RWPE2 (cell line): ENCODE results near the gene CEP85L.

Experiments
- ATAC-seq: fragments of 200-7000 bp; cut with Tn5 transposase; 3 replicates; pipeline ENCODE4 v1.9.1; 2021; ENCODE audit warnings: low read depth
- DNase-seq: peaks from one replicate; pipeline ENCODE4 v3.0.0-alpha.2; 2020; ENCODE audit warnings: low spot score
- H3K27ac ChIP-seq: fragments of 450-650 bp; 2 replicates; pipeline ENCODE4 v1.5.1; 2017; ENCODE audit warnings: mild to moderate bottlenecking; ENCODE audit not compliant: poor library complexity, severe bottlenecking
- H3K27me3 ChIP-seq: fragments of 250-450 bp; sonication (Bioruptor Pico); 2 replicates; pipeline ENCODE4 v1.5.1; 2021; ENCODE audit warnings: mild to moderate bottlenecking, moderate library complexity; ENCODE audit not compliant: insufficient read depth, poor library complexity, severe bottlenecking
- H3K36me3 ChIP-seq: fragments of 250-450 bp; sonication (Bioruptor Pico); 2 replicates; pipeline ENCODE4 v1.5.1; 2020; ENCODE audit warnings: low read depth, mild to moderate bottlenecking, moderate library complexity
- H3K4me1 ChIP-seq: fragments of 250-450 bp; sonication (Bioruptor Pico); 2 replicates; pipeline ENCODE4 v1.5.1; 2021; ENCODE audit warnings: mild to moderate bottlenecking, moderate library complexity; ENCODE audit not compliant: insufficient read depth, poor library complexity, severe bottlenecking
- H3K4me3 ChIP-seq: fragments of 250-450 bp; sonication (Bioruptor Pico); 2 replicates; pipeline ENCODE4 v1.5.1; 2021; ENCODE audit warnings: mild to moderate bottlenecking, moderate library complexity; ENCODE audit not compliant: severe bottlenecking
- H3K9me3 ChIP-seq: fragments of 250-450 bp; sonication (Bioruptor Pico); 2 replicates; pipeline ENCODE4 v1.5.1; 2021; ENCODE audit warnings: mild to moderate bottlenecking, moderate library complexity; ENCODE audit not compliant: severe bottlenecking
- CTCF ChIP-seq: fragments of 450-650 bp; IDR thresholded peaks from one replicate; pipeline ENCODE4 v1.5.1; 2017; ENCODE audit warnings: mild to moderate bottlenecking, moderate library complexity; ENCODE audit not compliant: poor library complexity, severe bottlenecking

CEP85L gene

GRCh38 chr6:118488631-118489030 is 162.8 kb downstream of the CEP85L start:
- H3K4me1 ChIP-seq: no peaks in the 10 kb centered on the region
- H3K36me3 ChIP-seq: no peaks in the 10 kb centered on the region
- DNase-seq: no peak
- H3K27ac ChIP-seq: no peak overlapping the region
- no peak for TF ChIP-seq CTCF
- no peak overlapping the region for H3K4me3 ChIP-seq
- H3K27me3 ChIP-seq: no peaks in the 10 kb centered on the region
- ATAC-seq: no peak
- H3K9me3 ChIP-seq: peaks cover 5% of the 10 kb centered on the region

DNA sequence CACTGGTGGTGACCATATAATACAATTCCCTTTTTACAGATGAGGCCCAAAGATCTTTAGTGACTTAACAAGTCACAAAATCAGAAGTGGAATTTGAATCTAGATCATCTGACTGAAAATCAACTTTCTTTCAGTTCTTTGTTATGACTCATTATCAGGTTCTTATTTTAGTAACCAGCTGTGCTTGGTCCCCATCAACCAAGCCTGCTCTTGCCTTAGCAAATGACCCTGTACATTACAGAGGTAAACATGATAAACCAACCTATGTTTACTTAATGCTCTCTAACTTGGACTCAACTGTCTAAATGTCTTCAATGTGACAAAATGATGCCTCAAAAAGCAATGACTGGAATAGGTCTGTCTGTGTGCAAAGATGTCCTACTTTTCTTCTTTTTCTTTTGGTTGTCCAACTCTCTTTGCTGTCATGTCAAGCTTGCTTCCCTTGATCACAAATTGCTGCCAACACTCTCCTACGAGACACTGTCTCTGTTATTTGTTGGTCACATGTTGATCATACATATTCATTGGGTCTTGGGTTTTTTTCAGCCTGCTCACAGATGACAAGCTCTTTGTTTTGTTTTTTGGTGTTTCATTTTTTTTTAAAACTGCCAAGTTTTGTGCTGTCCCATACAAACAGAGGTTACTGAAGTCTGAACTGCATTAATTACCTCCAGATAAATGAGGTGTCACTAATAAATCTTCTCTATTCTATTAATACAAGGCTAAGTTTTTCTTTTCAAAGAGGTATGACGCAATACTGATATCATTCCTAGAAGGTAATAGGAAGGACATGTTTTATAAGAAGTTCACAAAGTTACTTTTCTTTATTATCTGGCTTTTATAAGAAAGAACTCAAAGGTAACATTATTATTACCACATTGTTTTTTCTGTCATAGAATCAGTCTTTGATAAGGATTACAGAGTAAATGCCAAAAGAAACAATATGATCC is 165.5 kb downstream of the CEP85L start:
- no peak overlapping the region for H3K27ac ChIP-seq

GRCh38 chr6:118476551-118476950 is 174.8 kb downstream of the CEP85L start:
- H3K27me3 ChIP-seq: no peaks in the 10 kb centered on the region

More for the DNA sequence above, 165.5 kb downstream of the CEP85L start:
- Histone ChIP-seq H3K4me1 (no peaks in the 10 kb centered on the region), H3K36me3 (peaks cover 3% of the 10 kb centered on the region; the same call in 1 of the 2 replicates), H3K4me3 (no peak overlapping the region), H3K9me3 (peaks cover 5% of the 10 kb centered on the region), H3K27me3 (no peaks in the 10 kb centered on the region)
- DNase-seq: no peak
- no peak for ATAC-seq
- TF ChIP-seq CTCF: no peak

DNA sequence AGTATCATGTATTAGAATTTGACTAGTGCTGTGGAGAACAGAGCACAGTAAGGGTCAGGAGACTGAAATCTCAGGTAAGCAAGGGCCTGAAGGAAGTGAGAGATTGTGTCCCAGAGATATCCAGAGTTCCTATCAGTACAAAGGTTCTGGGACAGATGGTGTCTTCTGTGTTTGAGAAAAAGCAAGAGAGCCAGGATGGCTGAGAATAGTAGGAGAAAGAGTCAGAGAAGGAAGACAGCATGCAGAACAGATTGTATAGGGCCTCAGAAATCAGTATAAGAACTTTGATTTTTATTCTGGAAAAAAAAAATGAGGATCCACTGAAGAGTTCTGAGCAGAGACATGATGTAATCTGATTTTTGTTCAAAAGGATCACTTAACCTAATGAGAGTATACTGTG is 178.1 kb downstream of the CEP85L start:
- Histone ChIP-seq H3K9me3 (no peaks in the 10 kb centered on the region), H3K27ac (no peak overlapping the region), H3K27me3 (no peaks in the 10 kb centered on the region), H3K4me1 (peaks cover 3% of the 10 kb centered on the region), H3K36me3 (0 out of 2 replicates have a peak, but pooled peaks cover 8% of the 10 kb centered on the region), H3K4me3 (no peak overlapping the region)
- no peak for TF ChIP-seq CTCF
- DNase-seq: no peak
- no peak for ATAC-seq

More at GRCh38 chr6:118476551-118476950, 174.8 kb downstream of the CEP85L start:
- Histone ChIP-seq H3K4me1 (no peaks in the 10 kb centered on the region), H3K36me3 (peaks cover 9% of the 10 kb centered on the region; the same call in 1 of the 2 replicates), H3K27ac (no peak overlapping the region), H3K9me3 (no peaks in the 10 kb centered on the region), H3K4me3 (no peak overlapping the region)
- TF ChIP-seq CTCF: no peak
- DNase-seq: no peak
- no peak for ATAC-seq

GRCh38 chr6:118469468-118469867 is 181.9 kb downstream of the CEP85L start:
- Histone ChIP-seq H3K4me3 (no peak overlapping the region), H3K36me3 (0 out of 2 replicates have a peak, but pooled peaks cover 12% of the 10 kb centered on the region), H3K27me3 (no peaks in the 10 kb centered on the region), H3K4me1 (peaks cover 3% of the 10 kb centered on the region), H3K27ac (no peak overlapping the region), H3K9me3 (no peaks in the 10 kb centered on the region)
- no peak for TF ChIP-seq CTCF
- ATAC-seq (no peak), DNase-seq (no peak)
